IPS-NIHi7 (cell line): ENCODE results near the gene RFX3.

ENCODE experiments used
- DNase-seq: peaks from one replicate; pipeline ENCODE4 v3.0.0; 2012; ENCODE audit warnings: mixed read lengths; ENCODE audit errors: extremely low spot score

Gene RFX3

GRCh38 chr9:3513265-3513818 lies 12.5 kb downstream of the RFX3 start:
- DNase-seq = no peak

GRCh38 chr9:3511551-3511950 lies 14.2 kb downstream of the RFX3 start:
- no peak for DNase-seq

- no peak for DNase-seq
Measured at GRCh38 chr9:3510796-3511195, 15.0 kb downstream of the RFX3 start.

- DNase-seq = no peak
Measured at GRCh38 chr9:3509926-3510325, 15.9 kb downstream of the RFX3 start.

GRCh38 chr9:3508521-3509291 lies 17.1 kb downstream of the RFX3 start:
- DNase-seq = no peak

- no peak for DNase-seq
Measured at GRCh38 chr9:3508078-3508431, 17.7 kb downstream of the RFX3 start.

GRCh38 chr9:3507395-3508077 lies 18.3 kb downstream of the RFX3 start:
- no peak for DNase-seq

- no peak for DNase-seq
Measured at GRCh38 chr9:3506164-3506563, 19.6 kb downstream of the RFX3 start.

- DNase-seq = no peak
Measured at GRCh38 chr9:3502560-3503398, 23.0 kb downstream of the RFX3 start.

GRCh38 chr9:3500044-3500443 lies 25.8 kb downstream of the RFX3 start:
- DNase-seq = no peak

GRCh38 chr9:3498691-3499090 lies 27.1 kb downstream of the RFX3 start:
- DNase-seq = no peak

- no peak for DNase-seq
Measured at GRCh38 chr9:3497857-3498256, 27.9 kb downstream of the RFX3 start.

GRCh38 chr9:3497401-3497800 lies 28.4 kb downstream of the RFX3 start:
- DNase-seq = no peak

GRCh38 chr9:3495855-3496254 lies 29.9 kb downstream of the RFX3 start:
- DNase-seq = no peak

- no peak for DNase-seq
Measured at GRCh38 chr9:3492214-3492613, 33.6 kb downstream of the RFX3 start.

- DNase-seq = no peak
Measured at GRCh38 chr9:3491450-3491849, 34.4 kb downstream of the RFX3 start.

- DNase-seq = no peak
Measured at GRCh38 chr9:3490957-3491356, 34.8 kb downstream of the RFX3 start.

- no peak for DNase-seq
Measured at GRCh38 chr9:3482578-3482977, 43.2 kb downstream of the RFX3 start.

GRCh38 chr9:3480353-3480655 lies 45.5 kb downstream of the RFX3 start:
- no peak for DNase-seq

- no peak for DNase-seq
Measured at GRCh38 chr9:3479514-3480352, 46.1 kb downstream of the RFX3 start.

- no peak for DNase-seq
Measured at GRCh38 chr9:3478549-3478953, 47.2 kb downstream of the RFX3 start.
